PC-3 (cell line): ENCODE results near the gene TCEA3. TPM values are rescaled to one million over a fixed set of nuclear protein-coding genes. Genes with fewer than 3 reads are reported as not detected.

Source experiments
- ATAC-seq: fragments of 200-7000 bp; cut with Tn5 transposase; 2 replicates; pipeline ENCODE4 v1.9.1; 2020; ENCODE audit warnings: mild to moderate bottlenecking, moderate library complexity
- BruUV-seq: library from RNA; stranded (reverse); fragments of 400-500 nt; replicated peaks from 2 replicates; lab custom pipeline; 2021; lab: Mats Ljungman, UMichigan
- CTCF ChIA-PET: fragments of 300-600 bp; sonication (Branson Sonifier 250); formaldehyde crosslinking; loops from one replicate; lab custom pipeline; 2022; ENCODE audit warnings: antibody characterized with exemption; lab: Charles Lee
- POLR2A ChIA-PET: fragments of 300-600 bp; sonication (Branson Sonifier 250); formaldehyde crosslinking; loops from one replicate; lab custom pipeline; 2022; ENCODE audit warnings: antibody characterized with exemption; ENCODE audit not compliant: unreplicated experiment; lab: Charles Lee
- DNase-seq: peaks from one replicate; pipeline ENCODE4 v3.0.0-alpha.2; 2015
- H2AFZ ChIP-seq: fragments of 300-600 bp; sonication (generic); 2 replicates; pipeline ENCODE4 v1.6.0; 2016; ENCODE audit warnings: antibody characterized with exemption, low read length
- H3F3A ChIP-seq: fragments of 300-600 bp; sonication (generic); one replicate; pipeline ENCODE4 v1.6.0; 2017; ENCODE audit warnings: antibody characterized with exemption, low read length, control low read depth, mild to moderate bottlenecking; ENCODE audit not compliant: unreplicated experiment
- H3K27ac ChIP-seq: fragments of 300-600 bp; sonication (generic); 2 replicates; pipeline ENCODE4 v1.5.1; 2016; ENCODE audit warnings: mild to moderate bottlenecking, low read length
- H3K27me3 ChIP-seq: fragments of 300-600 bp; sonication (generic); 2 replicates; pipeline ENCODE4 v1.6.1; 2016; ENCODE audit warnings: low read length, mixed read lengths
- H3K36me3 ChIP-seq: fragments of 300-600 bp; sonication (generic); 2 replicates; pipeline ENCODE4 v1.6.1; 2016; ENCODE audit warnings: low read depth, mixed run types, low read length, mixed read lengths
- H3K4me1 ChIP-seq: fragments of 300-600 bp; sonication (generic); 2 replicates; pipeline ENCODE4 v1.5.1; 2016; ENCODE audit warnings: low read length; ENCODE audit not compliant: insufficient read depth
- H3K4me2 ChIP-seq: fragments of 300-600 bp; sonication (generic); 2 replicates; pipeline ENCODE4 v1.6.0; 2016; ENCODE audit warnings: low read length
- H3K4me3 ChIP-seq: fragments of 300-600 bp; sonication (generic); 2 replicates; pipeline ENCODE4 v1.5.1; 2016; ENCODE audit warnings: mild to moderate bottlenecking, low read length, mixed read lengths
- H3K79me2 ChIP-seq: fragments of 300-600 bp; sonication (generic); 2 replicates; pipeline ENCODE4 v1.6.1; 2017; ENCODE audit warnings: low read length, mixed read lengths
- H3K9ac ChIP-seq: fragments of 300-600 bp; sonication (generic); 2 replicates; pipeline ENCODE4 v1.6.0; 2016; ENCODE audit warnings: mild to moderate bottlenecking, low read length
- H3K9me2 ChIP-seq: fragments of 300-600 bp; sonication (generic); replicated peaks from 2 replicates; pipeline ENCODE4 v1.6.1; 2016; ENCODE audit warnings: mixed run types, low read length, mixed read lengths
- H3K9me3 ChIP-seq: fragments of 300-600 bp; sonication (generic); 2 replicates; pipeline ENCODE4 v1.6.1; 2016; ENCODE audit warnings: low read length, mixed read lengths
- H4K20me1 ChIP-seq: fragments of 300-600 bp; sonication (generic); 2 replicates; pipeline ENCODE4 v1.6.1; 2016; ENCODE audit warnings: low read length, mixed read lengths
- CTCF ChIP-seq: fragments of 300-600 bp; sonication (generic); conservative IDR thresholded peaks from 2 replicates; pipeline ENCODE4 v1.5.1; 2017; ENCODE audit warnings: antibody characterized with exemption, low read depth, mild to moderate bottlenecking, low read length
- EZH2 ChIP-seq: fragments of 300-600 bp; sonication (generic); IDR thresholded peaks from one replicate; pipeline ENCODE4 v1.6.1; 2017; ENCODE audit warnings: antibody characterized with exemption, mild to moderate bottlenecking, low read length; ENCODE audit not compliant: unreplicated experiment
- EZH2phosphoT487 ChIP-seq: fragments of 300-600 bp; sonication (generic); IDR thresholded peaks from 2 replicates; pipeline ENCODE4 v1.6.1; 2018; ENCODE audit warnings: mild to moderate bottlenecking, antibody characterized with exemption, low read length, borderline replicate concordance
- intact Hi-C: fragments of 100-400 bp; cut with micrococcal nuclease; formaldehyde crosslinking; loops from 2 replicates; pipeline ENCODE4 v1.9.0; 2023
- total RNA-seq: library from RNA; depleted of rRNA; stranded (reverse); fragments of >200 nt; gene quantifications from 2 replicates; pipeline ENCODE4 v1.2.3, GENCODE V29; 2014

TCEA3 gene
- total RNA-seq, 1 experiment from 2014 or later: 23.6 TPM

DNA sequence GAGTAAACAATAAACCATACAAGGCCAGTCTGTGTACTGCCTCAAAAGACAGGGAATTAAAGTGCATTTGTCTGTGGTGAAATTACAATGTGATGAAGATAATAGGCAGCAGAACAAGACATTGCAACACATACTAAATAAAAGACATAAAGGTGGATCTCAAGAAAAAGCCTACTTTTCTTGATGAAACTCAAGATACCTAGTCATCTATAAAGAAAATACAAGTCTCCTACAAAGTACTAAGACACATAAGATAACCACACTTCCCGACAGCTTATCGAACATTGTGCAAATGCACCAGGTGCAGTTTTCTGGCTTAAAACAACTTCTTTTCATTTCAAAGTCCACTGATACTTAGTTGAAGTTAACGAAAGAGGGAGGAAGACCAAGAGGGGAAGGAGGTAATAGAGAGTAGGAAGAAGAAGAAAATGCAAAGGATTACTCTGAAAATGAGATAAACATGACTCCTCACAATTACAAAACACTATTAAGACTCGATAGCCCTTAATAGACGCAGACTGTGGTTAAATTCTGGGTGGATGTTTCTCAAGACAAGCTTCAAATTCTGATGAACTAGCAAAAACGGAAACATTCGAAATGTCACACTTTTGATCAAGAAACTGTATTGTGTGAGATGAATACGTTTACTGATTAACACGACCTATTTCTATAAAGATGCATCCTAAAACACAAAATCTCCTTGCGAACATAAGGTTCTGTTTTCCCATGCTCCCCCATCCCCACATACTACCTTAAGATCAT lies 82.4 kb downstream of the TCEA3 start:
- Histone ChIP-seq H3K4me1 (peaks cover 26% of the 10 kb centered on the region), H3K4me2 (peak overlapping the region; percentile 96), H3K27me3 (no peaks in the 10 kb centered on the region), H3K9ac (peak overlapping the region; percentile 97), H3K4me3 (peak overlapping the region; percentile 76), H3F3A (no peaks in the 10 kb centered on the region), H4K20me1 (peaks cover 58% of the 10 kb centered on the region), H3K27ac (no peak overlapping the region), H3K79me2 (peaks cover 70% of the 10 kb centered on the region), H2AFZ (no peak overlapping the region), H3K36me3 (peaks cover 24% of the 10 kb centered on the region), H3K9me3 (no peaks in the 10 kb centered on the region), H3K9me2 (no peaks in the 10 kb centered on the region)
- no peak for TF ChIP-seq EZH2phosphoT487
- no peak for TF ChIP-seq EZH2
- no peak for TF ChIP-seq CTCF
- no peak for ATAC-seq
- POLR2A ChIA-PET: no interaction called here
- BruUV-seq: no TSS peak
- CTCF ChIA-PET: interaction anchor here (0.5 to 0.9 kb wide), 2 partner anchors 62 to 125 kb away, joined by 3 to 5 read pairs; partner anchors contain the start of gene HTR1D
- no peak for DNase-seq
- intact Hi-C loops: loop anchor here (2.0 kb wide), 1 partner anchor 59 kb away; no protein-coding TSS in a partner anchor

GRCh38 chr1:23339632-23340031 lies 84.9 kb downstream of the TCEA3 start:
- peaks cover 69% of the 10 kb centered on the region for H4K20me1 ChIP-seq
- POLR2A ChIA-PET: no interaction called here
- H3K9me3 ChIP-seq: no peaks in the 10 kb centered on the region
- H3K4me1 ChIP-seq: peaks cover 21% of the 10 kb centered on the region
- no peak overlapping the region for H2AFZ ChIP-seq
- intact Hi-C loops: no loop called here
- ATAC-seq (no peak), DNase-seq (no peak)
- no peaks in the 10 kb centered on the region for H3F3A ChIP-seq
- no TSS peak for BruUV-seq
- peaks cover 87% of the 10 kb centered on the region for H3K79me2 ChIP-seq
- no peak overlapping the region for H3K9ac ChIP-seq
- CTCF ChIA-PET: interaction anchor here (0.7 kb wide), 1 partner anchor 64 kb away, joined by 5 read pairs; no protein-coding TSS in a partner anchor
- H3K4me2 ChIP-seq: peak overlapping the region; percentile 96
- no peaks in the 10 kb centered on the region for H3K27me3 ChIP-seq
- peak overlapping the region; percentile 76; the same call in 1 of the 2 replicates for H3K4me3 ChIP-seq
- TF ChIP-seq CTCF (no peak), EZH2 (no peak)
- no peak overlapping the region for H3K27ac ChIP-seq
- H3K9me2 ChIP-seq: no peaks in the 10 kb centered on the region
- peaks cover 37% of the 10 kb centered on the region for H3K36me3 ChIP-seq

- intact Hi-C loops: no loop called here
- Histone ChIP-seq H3K27ac (no peak overlapping the region), H3K9me2 (no peaks in the 10 kb centered on the region), H3K4me2 (no peak overlapping the region), H3K27me3 (no peaks in the 10 kb centered on the region), H3K9ac (no peak overlapping the region), H3F3A (no peaks in the 10 kb centered on the region), H3K79me2 (peaks cover 90% of the 10 kb centered on the region), H3K4me1 (peaks cover 21% of the 10 kb centered on the region), H4K20me1 (peaks cover 70% of the 10 kb centered on the region), H3K36me3 (peaks cover 50% of the 10 kb centered on the region), H2AFZ (no peak overlapping the region), H3K4me3 (no peak overlapping the region), H3K9me3 (no peaks in the 10 kb centered on the region)
- DNase-seq: no peak
- CTCF ChIA-PET: no interaction called here
- POLR2A ChIA-PET: no interaction called here
- BruUV-seq: no TSS peak
- TF ChIP-seq EZH2 (no peak), EZH2phosphoT487 (no peak), CTCF (no peak)
- no peak for ATAC-seq
Measured at GRCh38 chr1:23337869-23338268, 86.7 kb downstream of the TCEA3 start.
